HS-5 (cell line): ENCODE measurements around the gene LCNL1.

ENCODE experiments used
- DNase-seq: peaks from one replicate; pipeline ENCODE4 v3.0.0-alpha.2; 2012; ENCODE audit warnings: low read depth

Gene LCNL1

DNA sequence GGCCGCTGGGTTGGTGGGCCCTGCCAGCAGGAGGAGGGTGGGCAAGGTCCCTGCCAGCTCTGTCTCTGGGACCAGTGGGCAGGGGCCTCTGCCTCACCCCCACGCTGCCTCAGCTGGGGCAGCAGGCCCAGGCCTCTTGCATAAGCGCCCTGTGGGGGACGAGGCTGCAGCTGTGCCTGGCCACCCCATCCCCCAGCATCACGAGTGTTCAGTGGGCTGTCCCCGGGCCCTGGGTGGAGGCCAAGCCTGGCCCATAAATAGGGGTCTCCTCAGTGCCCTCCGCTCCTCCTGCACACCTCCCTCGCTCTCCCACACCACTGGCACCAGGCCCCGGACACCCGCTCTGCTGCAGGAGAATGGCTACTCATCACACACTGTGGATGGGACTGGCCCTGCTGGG, 5.6 kb upstream of the LCNL1 start, which contains the start of gene PTGDS:
Gene PTGDS (plus strand): TSS at position 282 of the 400 bp plus-strand sequence. CDS start 75 bp downstream, at position 357.
- no peak for DNase-seq

DNA sequence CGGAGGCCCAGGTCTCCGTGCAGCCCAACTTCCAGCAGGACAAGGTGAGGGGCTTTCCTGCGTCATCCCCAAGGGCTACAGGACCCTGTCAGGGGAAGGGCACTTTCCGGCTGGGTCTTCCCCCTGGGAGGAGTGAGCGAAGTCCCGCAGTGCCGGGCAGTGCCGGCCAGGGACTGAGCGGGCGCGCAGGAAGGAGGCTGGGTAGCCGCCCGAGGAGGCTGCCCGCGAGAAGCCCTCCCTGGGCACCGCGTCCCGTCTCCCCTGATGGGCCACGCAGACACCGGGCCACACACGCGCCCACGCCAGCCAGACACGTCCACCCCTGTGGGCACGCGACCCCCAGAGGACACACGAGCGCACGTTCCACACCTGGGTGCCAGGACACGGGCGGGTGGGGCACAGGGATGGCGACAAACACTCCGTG, 5.1 kb upstream of the LCNL1 start:
- no peak for DNase-seq

DNA sequence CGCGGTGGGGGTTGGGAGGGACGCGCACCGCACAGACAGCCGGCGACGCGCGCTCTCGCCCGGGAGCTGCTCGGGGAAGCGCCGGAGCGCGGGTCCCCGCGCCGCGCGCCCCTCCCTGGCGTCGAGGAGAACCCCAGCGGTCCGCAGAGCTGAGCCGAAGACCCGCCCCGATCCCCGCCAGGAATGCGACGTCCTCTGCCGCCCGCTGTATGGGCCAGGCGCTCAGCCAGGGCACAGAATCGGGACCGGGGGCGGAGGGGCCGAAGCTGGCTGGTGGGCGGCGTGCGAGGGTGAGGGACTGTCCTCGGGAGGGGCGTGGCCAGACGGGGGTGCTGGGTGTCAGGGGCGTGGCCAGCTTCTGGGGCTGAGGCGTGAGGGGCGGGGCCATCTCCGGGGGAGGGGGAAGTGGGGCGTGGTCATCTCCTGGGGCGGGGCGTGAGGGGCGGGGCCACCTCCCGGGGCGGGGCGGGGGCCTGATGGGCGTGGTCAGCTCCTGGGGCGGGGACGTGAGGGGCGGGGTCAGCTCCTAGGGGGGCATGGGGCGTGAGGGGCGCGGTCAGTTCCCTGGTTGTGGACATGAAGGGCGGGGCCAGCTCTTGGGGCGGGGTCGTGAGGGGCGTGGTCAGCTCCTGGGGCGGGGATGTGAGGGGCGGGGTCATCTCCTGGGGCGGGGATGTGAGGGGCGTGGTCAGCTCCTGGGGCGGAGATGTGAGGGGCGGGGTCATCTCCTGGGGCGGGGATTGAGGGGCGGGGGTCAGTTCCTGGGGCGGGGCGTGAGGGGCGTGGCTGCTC, 4.5 kb upstream of the LCNL1 start:
- DNase-seq: no peak

DNA sequence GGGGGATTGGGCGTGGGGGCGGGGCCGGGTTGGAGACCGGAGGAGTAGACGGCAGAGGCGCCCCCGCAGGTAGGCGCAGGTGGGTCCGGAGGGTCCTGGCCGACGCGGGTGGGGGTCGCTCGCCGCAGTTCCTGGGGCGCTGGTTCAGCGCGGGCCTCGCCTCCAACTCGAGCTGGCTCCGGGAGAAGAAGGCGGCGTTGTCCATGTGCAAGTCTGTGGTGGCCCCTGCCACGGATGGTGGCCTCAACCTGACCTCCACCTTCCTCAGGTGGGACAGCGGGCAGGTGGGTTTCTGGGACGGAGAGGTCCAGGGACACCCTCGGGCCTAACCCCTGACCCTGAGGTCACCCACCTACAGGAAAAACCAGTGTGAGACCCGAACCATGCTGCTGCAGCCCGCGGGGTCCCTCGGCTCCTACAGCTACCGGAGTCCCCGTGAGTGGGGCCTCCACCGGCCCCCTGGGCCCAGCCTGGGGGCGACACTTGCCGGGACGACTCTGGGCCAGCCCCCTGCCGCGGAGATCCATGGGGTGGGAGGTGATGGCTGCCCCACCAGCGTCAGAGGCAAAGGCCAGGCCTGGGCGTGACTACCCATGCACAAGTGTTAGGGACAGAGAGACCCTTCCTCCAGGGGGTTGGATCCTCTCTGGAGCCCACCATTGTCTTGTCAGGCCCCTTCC, 3.8 kb upstream of the LCNL1 start:
- no peak for DNase-seq

DNA sequence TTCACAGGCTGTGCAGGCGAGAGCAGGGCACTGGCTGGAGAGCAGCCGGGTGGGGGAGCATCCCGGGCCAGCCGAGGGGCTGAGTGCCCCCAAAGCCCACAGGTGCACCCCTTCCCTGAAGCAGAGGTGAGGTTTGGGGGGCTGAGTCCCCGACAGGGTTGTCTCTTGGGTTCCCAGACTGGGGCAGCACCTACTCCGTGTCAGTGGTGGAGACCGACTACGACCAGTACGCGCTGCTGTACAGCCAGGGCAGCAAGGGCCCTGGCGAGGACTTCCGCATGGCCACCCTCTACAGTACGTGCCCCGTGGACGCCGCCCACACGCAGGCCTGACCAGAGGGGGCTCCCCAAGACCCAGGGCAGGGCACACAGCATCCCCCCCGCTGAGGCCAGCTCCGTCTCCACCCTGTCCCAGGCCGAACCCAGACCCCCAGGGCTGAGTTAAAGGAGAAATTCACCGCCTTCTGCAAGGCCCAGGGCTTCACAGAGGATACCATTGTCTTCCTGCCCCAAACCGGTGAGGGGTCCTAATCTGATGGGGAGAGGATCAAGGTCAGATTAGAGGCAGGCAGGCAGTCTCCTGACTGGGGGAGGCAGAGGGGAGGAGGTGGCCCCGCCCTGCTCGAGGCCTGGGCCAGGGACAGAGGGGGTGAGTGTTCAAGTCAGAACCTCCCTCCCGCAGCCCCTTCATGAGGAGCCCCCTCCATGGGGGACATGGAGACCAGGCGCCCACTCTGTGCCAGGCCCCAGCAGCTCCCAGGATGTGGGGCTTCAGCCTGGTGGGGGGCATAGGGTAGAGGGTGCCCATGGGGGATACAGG, 2.8 kb upstream of the LCNL1 start:
- DNase-seq: no peak

DNA sequence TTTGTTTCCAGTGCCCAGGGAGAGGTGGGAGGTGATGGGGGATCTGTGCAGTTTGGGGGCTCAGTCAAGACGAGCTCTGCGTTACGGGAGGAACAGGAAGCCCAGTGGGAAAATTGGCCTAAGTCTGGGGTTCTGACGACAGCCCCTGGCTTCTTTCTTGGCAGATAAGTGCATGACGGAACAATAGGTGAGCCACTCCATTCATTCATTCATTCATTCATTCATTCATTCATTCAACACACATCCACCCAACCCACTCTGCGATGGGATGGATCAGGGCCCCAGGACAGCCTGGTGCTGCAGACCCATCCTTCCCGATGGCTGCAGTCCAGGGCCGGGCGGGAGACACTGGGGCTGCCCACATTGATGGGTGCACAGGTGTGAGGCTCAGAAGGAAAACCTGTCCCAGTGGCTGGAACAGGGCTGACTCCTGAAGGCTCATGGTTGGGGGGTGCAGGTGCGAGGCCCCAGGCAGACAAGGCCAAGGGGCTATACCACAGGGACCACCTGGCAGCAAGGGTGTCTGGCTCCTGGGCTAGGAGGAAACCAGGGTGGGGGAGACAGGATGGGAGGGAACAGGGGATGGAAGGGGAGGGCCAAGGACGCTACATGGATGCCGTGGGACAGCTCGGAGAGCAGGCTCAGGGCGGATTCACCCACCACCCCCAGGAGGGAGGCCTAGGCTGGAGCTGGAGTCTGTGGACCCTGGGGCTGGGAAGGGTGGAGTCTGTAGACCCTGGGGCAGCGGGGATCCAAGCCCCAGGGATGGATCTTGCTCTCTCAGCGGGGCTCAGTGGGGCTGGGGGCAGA, 1.9 kb upstream of the LCNL1 start:
- no peak for DNase-seq

DNA sequence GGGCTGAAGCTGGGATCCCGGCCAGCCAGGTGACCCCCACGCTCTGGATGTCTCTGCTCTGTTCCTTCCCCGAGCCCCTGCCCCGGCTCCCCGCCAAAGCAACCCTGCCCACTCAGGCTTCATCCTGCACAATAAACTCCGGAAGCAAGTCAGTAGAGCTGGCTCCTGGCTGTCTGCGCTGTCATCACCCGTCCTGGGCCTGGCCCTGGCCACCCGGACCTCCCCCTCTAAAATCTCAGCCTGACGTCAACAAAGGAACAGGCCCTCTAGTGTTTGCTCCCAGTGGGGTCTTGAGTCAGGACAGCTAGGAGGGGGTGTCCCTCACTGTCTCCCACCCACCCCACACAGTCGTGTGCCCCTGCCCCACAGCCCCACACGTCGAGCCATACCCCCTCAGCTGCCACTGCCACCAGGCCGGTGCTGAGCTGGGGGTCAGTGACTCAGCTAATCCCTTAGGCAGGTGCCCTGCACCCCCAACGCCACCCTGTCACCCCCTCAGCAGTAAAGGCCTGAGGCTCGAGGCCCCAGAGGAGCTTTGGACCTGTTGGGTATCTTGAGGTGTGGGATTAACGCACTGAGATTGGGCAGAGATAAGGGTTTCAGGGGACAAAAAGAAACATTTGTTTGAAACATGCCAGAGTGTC, 1.1 kb upstream of the LCNL1 start:
- DNase-seq: no peak

DNA sequence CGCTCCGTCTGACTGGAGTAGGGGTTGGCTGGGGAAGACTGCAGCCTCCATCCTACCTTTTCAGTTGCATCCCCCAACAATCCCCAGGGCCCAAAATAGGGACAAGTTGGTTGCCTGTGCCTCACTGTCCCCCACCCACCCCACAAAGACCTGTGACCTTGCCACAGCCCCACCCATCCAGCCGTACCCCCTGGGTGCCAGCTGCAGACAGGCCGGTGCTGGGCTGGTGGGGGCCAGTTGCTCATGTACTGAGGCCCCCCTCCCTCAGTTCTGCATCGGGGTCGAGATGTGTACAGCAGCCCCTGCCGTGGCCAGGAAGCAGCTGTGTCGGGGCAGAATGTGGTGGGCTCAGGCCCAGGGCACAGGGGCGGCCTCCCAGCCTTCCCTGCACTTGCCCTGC, 374 bp downstream of the LCNL1 start:
- DNase-seq: no peak

DNA sequence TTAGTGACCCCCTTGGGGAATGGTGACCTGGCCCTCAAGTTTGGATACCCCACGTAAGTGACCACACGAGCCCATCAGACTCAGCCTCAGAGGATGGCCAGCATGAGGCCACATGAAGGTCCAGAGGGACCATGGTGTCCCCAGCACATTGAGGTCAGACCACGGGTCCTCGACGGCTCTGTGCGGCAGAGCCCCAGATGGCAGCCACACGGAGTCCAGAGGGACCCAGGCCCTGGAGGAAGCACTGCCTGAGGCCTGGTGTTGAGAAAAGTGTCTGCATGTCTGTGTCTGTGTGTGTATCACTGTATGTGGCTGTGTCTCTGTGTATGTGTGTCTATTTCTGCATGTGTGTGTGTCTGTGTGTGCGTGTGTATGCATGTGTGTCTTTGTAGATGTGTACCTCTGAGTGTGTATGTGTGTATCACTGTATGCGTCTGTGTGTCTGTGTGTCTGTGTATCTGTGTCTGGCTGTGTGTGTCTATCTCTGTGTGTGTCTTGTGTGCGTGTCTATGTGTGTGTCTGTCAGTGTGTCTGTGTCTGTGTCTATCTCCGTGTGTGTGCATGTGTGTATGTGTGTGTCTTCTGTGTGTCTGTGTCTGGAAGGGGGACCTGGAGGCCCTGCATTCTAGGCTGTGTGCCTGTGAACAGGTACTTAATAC, 992 bp downstream of the LCNL1 start:
- no peak for DNase-seq

DNA sequence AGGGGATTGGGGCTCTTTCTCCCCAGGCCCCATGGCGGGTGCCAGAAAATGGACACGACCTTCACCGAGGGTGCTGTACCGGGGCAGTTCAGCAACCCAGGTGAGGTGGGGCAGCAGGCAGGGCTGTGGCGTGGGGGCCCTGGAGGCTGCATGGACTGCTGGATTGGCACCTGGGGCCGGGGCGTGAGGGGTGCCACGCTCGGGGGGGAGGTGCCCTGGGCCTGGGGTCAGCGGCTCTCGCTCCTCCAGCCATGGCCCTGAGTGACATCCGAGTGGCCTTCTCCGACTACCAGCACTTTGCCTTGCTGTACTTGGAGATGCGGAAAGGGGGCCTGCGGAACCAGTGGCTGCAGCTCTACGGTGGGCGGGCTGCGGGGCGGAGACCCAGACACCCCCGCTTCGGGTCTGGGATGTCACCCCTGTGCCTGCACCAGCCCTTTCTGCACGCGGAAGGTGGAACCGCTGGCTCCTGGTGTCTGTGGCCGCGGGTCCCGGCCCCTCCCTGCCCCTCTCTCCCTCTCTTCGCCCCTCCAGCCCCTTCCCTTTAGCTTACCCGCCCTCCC, 1.8 kb downstream of the LCNL1 start:
- no peak for DNase-seq

DNA sequence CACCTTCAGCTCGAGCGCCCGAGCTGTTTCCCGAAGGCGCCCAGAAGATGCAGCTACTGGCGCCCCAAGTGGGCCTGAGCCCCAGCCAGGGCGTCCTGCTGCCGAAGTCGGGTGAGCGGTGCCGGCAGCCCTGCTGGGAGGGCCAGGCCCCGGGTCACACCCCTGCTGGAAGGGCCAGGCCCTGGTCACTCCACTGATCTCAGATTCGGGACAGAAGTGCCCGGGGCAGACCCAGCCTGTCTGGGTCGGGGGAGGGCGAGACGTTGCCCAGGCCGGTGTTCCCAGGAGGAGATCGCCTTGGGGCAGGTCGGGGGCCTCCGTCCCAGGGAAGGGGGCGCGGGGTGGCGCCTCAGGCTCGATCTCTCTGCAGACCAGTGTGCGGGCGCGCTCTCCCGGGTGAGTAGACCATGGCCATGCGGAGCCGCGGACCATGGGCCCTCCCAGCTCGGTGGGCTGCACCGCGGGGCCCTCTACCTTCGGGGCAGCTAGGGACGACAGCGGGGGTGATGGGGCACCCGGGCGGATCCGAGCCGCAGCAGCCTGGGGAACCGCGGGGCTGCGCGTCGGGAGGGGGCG, 2.3 kb downstream of the LCNL1 start:
- no peak for DNase-seq

DNA sequence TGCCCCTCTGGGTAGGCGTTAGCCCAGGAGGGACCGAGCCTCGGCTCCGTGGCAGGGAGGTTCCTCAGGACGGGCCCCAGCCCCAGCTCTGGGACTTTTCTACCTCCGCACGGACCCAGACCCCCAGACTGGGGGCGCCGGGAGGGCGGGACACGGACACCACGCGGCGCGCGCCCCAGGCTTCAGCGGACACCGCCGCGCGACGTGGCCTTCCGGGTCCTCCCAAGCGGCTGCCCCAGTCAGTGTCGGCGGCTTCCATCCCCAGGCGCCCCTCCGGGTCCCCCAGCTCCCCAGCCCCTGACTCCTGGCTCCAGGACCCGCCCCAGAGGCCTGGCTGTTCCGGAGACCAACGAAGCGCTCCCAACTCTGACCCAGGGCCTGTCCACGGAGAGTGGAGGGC, 3.1 kb downstream of the LCNL1 start:
- no peak for DNase-seq

DNA sequence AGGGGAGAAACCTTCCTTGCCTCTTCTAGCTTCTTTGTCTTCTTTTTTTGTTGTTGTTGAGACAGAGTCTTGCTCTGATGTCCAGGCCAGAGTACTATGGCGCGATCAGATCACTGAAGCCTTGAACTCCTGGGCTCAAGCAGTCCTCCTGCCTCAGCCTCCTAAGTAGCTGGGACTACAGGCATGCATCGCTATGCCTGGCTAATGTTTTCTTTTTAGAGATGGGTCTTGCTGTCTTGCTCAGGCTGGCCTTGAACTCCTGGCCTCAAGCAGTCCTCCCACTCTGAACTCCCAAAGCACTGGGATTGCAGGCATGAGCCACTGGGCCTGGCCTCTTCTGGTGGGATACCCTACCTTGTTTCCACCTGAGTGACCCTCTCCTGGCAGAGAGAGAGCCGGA, 6.1 kb downstream of the LCNL1 start:
- no peak for DNase-seq

DNA sequence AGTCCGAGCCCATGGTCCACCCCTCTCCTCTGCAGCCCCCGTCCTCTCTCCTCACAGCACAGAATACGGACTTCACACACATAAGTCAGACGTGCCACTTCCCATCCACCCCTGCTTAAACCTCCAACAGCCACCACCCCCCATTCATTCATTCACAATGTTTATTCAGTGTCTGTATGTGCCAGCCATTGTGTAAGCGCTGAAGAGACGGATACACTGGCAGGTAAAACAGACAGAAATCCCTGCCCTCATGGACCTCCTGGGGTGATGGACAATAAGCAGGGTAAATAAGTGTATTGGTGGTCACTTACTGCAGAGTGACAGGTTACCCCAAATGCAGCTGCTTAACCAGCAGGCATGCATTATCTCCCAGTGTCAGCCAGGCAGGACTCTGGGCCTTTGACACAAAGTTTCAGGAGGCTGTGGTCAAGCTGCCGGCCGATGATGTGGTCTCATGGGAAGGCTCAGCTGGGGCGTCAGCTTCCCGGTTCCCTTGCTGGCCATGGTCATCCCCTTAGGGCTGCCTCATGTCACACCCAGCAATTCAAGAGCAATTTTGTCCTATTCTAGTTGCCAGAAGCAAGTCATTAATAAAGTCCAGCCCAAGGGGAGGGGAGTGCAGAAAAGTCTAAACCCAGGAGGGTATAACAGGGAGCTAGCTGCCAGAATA, 7.6 kb downstream of the LCNL1 start:
- no peak for DNase-seq

DNA sequence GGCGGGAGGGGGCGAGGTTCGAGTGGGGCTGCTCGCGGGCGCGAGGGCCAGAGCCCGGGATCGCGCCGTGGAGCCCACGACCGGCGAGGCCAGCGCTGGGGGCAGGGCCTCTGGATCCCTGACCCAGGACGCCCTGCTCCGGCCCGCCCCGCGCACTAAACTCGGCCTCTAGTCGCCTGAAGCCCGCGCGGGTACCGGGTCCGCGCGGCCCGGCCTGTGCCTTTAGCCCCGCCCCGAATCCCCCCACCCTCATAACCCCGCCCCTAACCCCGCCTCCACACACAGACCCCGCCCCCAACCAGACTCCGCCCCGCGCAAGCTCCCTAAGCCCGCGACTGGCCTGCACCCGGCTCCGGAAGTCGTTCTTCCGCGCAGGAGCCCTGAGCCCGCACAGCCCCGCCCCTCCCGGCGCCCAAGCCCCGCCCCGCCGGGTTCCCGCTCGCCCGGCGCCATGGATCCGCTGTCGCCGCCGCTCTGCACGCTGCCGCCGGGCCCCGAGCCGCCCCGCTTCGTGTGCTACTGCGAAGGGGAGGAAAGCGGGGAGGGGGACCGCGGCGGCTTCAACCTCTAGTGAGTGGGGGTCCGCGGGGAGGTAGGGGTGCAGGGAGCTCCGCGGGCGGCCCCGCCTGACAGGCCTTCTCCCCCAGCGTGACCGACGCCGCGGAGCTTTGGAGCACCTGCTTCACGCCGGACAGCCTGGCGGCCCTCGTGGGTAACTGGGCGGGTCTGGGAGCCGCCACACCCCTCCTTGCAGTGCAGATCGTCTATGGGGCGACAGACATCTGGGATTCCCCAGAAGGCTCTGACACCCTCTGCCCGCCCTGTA, 9.4 kb downstream of the LCNL1 start, which contains the start of gene PAXX:
Gene PAXX (plus strand): TSS at position 430 of the 826 bp plus-strand sequence. CDS start 22 bp downstream, at position 452.
- peak; percentile 35 for DNase-seq

DNA sequence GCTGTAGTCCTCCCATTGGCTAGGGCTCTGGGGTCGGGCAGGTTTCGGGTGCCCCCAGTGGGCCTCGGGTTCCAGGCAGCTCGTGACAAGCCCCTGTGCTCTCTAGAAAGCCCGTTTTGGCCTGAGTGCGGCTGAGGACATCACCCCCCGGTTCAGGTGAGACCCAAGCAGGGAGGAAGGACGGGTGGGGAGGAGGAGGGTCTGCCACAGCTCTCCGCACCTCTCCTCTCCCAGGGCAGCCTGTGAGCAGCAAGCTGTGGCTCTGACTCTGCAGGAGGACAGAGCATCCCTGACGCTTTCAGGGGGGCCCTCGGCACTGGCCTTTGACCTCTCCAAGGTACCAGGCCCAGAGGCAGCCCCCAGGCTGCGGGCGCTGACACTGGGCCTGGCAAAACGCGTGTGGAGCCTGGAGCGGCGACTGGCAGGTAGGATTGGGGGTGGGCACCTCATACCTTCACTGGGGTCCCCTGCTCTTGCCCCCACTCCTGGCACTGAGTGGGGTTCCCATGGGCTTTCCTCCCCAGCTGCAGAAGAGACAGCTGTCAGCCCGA, 10.1 kb downstream of the LCNL1 start:
- no peak for DNase-seq

DNA sequence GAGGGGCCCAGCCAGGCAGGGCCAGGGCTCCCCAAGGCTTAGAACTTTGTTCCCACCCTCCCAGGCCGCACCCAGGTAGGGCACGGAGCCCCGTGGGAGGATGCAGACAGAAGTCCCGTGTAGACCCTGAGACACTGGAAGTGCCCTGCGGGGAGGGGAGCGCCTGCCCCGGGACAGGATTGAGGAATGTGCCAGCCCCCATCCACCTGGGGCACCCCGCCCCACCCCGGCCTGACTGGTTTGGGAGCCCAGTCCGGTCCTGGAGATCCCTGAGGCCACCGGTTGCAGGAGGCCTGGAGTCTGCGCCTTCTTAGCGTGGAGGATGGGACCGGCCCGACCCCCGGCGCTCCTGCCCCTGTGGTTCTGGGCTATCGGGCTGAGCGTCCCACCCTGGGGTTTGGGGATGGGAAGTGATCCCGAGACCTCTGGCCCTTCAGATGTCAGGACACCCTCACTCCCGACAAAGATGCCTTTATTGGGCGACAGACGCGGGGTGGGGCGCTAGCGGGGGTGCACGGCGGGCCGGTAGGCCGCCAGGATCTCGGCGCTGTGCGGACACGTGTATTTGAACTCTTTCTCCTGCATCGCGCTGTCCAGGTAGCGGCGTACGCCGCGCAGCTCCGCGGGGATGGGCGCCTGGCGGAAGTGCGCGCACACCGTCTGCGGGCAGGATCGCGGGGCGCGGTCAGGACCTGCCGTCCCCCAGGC, 11.5 kb downstream of the LCNL1 start:
- DNase-seq: no peak

DNA sequence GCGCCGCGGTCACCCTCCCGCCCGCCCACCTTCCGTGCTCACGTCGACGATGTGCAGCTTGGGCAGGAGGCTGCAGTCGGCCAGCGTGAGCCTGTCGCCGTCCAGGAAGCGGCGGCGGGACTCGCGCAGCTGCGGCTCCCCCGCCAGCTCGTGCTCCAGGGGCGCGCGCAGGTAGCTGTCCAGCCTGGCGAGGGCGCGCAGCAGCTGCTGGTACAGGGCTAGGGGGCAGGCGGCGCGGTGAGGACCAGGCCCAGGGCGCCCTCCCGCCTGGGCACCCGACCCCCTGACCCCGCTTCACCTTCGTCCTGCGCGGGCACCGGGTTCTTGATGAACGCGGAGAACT, 12.1 kb downstream of the LCNL1 start:
- no peak for DNase-seq
